Hepatocyte (in vitro differentiated cells): ENCODE results near the gene TDRKH.

Experiments
- EZH2 ChIP-seq: fragments of 200-600 bp; sonication (generic); IDR thresholded peaks from 2 replicates; pipeline ENCODE4 v1.6.1; 2016; ENCODE audit warnings: antibody characterized with exemption, mild to moderate bottlenecking, borderline replicate concordance
- EZH2phosphoT487 ChIP-seq: fragments of 200-600 bp; sonication (generic); IDR thresholded peaks from one replicate; pipeline ENCODE4 v1.6.1; 2018; ENCODE audit warnings: antibody characterized with exemption, mild to moderate bottlenecking, low read depth, moderate library complexity; ENCODE audit not compliant: unreplicated experiment, severe bottlenecking
- TF ChIP-seq, protein P1 (sequence below): fragments of 200-600 bp; sonication (generic); IDR thresholded peaks from 2 replicates; pipeline ENCODE4 v1.5.1; 2016; ENCODE audit warnings: antibody characterized with exemption, mild to moderate bottlenecking; ENCODE audit not compliant: poor library complexity

DNA sequence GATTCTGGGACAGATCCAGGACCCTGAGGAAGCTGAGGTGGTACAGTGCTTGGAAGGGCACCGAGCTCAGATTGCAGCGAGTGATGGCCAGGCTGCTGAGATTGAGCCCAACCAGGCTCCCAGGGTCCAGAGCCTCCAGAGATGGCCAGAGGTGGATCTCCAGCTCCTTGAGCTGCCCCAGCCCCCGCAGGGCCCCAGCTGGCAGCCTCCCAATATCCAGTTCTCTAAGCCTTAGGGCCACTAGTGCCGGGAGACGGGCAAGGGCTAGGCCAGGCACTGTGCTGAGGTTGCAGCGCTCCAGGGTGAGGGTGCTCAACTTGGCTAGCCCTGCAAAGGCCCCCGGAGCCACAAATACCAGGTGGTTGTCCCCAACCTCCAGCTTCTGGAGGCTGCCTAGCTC, 11.5 kb upstream of the TDRKH start:
- TF ChIP-seq, protein P1, sequence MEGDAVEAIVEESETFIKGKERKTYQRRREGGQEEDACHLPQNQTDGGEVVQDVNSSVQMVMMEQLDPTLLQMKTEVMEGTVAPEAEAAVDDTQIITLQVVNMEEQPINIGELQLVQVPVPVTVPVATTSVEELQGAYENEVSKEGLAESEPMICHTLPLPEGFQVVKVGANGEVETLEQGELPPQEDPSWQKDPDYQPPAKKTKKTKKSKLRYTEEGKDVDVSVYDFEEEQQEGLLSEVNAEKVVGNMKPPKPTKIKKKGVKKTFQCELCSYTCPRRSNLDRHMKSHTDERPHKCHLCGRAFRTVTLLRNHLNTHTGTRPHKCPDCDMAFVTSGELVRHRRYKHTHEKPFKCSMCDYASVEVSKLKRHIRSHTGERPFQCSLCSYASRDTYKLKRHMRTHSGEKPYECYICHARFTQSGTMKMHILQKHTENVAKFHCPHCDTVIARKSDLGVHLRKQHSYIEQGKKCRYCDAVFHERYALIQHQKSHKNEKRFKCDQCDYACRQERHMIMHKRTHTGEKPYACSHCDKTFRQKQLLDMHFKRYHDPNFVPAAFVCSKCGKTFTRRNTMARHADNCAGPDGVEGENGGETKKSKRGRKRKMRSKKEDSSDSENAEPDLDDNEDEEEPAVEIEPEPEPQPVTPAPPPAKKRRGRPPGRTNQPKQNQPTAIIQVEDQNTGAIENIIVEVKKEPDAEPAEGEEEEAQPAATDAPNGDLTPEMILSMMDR, result no peak
- TF ChIP-seq EZH2 (no peak), EZH2phosphoT487 (no peak)
